ENCODE measurements around the gene STAT5B. TPM values are rescaled to one million over a fixed set of nuclear protein-coding genes. Genes with fewer than 3 reads are reported as not detected.
"Not testable (repeated sequence)": the region's sequence is repeated elsewhere in the genome, so short reads cannot be mapped to it uniquely, and the experiment has no call there.

The STAT5B gene
- total RNA-seq, 1 experiment from 2014 or later: 102 TPM

DNA sequence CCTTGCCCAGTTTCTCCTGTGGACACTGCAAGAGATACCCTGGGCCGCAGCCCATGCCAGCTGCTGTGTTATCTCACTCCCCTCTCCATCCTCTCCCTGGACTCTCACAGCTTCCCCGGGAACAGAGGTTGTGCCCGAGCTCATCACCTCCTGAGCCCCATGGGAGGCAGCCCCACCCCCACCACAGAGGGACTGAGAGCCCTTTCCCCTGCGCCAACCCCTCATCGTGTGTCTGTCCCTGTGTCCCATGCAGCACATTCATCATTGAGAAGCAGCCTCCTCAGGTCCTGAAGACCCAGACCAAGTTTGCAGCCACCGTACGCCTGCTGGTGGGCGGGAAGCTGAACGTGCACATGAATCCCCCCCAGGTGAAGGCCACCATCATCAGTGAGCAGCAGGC, 24.8 kb upstream of the STAT5B start:
- no peaks in the 10 kb centered on the region for H3K4me1 ChIP-seq (ENCODE audit: control insufficient read depth, insufficient read depth, low read length)
- ATAC-seq (no peak), DNase-seq (ENCODE audit: low read depth, low spot score) (no peak)
- ChIA-PET CTCF (no interaction called here), POLR2A (no interaction called here)
- in situ Hi-C loops (cut with HindIII; ENCODE audit: low pct_unique_long_range_greater_than_20kb, low sequenced_read_pairs): no loop called here
- no peak for TF ChIP-seq TCF7L2 (IDR thresholded peaks at IDR 0.05; ENCODE audit: low read depth, low read length)
- no peak for TF ChIP-seq SIN3A (IDR thresholded peaks at IDR 0.05; ENCODE audit: borderline replicate concordance, insufficient read depth, low read depth, low read length)
- no peak for TF ChIP-seq POLR2AphosphoS5 (IDR thresholded peaks at IDR 0.05; ENCODE audit: low read depth, low read length)
- TF ChIP-seq, protein P1, sequence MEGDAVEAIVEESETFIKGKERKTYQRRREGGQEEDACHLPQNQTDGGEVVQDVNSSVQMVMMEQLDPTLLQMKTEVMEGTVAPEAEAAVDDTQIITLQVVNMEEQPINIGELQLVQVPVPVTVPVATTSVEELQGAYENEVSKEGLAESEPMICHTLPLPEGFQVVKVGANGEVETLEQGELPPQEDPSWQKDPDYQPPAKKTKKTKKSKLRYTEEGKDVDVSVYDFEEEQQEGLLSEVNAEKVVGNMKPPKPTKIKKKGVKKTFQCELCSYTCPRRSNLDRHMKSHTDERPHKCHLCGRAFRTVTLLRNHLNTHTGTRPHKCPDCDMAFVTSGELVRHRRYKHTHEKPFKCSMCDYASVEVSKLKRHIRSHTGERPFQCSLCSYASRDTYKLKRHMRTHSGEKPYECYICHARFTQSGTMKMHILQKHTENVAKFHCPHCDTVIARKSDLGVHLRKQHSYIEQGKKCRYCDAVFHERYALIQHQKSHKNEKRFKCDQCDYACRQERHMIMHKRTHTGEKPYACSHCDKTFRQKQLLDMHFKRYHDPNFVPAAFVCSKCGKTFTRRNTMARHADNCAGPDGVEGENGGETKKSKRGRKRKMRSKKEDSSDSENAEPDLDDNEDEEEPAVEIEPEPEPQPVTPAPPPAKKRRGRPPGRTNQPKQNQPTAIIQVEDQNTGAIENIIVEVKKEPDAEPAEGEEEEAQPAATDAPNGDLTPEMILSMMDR (IDR thresholded peaks at IDR 0.05): no peak
- TF ChIP-seq, protein P2, sequence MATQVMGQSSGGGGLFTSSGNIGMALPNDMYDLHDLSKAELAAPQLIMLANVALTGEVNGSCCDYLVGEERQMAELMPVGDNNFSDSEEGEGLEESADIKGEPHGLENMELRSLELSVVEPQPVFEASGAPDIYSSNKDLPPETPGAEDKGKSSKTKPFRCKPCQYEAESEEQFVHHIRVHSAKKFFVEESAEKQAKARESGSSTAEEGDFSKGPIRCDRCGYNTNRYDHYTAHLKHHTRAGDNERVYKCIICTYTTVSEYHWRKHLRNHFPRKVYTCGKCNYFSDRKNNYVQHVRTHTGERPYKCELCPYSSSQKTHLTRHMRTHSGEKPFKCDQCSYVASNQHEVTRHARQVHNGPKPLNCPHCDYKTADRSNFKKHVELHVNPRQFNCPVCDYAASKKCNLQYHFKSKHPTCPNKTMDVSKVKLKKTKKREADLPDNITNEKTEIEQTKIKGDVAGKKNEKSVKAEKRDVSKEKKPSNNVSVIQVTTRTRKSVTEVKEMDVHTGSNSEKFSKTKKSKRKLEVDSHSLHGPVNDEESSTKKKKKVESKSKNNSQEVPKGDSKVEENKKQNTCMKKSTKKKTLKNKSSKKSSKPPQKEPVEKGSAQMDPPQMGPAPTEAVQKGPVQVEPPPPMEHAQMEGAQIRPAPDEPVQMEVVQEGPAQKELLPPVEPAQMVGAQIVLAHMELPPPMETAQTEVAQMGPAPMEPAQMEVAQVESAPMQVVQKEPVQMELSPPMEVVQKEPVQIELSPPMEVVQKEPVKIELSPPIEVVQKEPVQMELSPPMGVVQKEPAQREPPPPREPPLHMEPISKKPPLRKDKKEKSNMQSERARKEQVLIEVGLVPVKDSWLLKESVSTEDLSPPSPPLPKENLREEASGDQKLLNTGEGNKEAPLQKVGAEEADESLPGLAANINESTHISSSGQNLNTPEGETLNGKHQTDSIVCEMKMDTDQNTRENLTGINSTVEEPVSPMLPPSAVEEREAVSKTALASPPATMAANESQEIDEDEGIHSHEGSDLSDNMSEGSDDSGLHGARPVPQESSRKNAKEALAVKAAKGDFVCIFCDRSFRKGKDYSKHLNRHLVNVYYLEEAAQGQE (IDR thresholded peaks at IDR 0.05; ENCODE audit: insufficient read depth in 1 of 2, low read depth in 2 of 2, low read length in 1 of 2): no peak
- H3K36me3 ChIP-seq (ENCODE audit: control insufficient read depth, insufficient read depth, low read length): no peaks in the 10 kb centered on the region
- no peaks in the 10 kb centered on the region for H3K27me3 ChIP-seq (ENCODE audit: control insufficient read depth, insufficient read depth, low read length)
- BruUV-seq (replicated peaks): no TSS peak
- no peaks in the 10 kb centered on the region for H3K9me3 ChIP-seq (ENCODE audit: control insufficient read depth, insufficient read depth, low read depth, low read length)
- H3K4me3 ChIP-seq (ENCODE audit: low read depth in 2 of 2, low read length in 2 of 2): no peak overlapping the region
- intact Hi-C loops (cut with micrococcal nuclease; ENCODE audit: unreplicated experiment): no loop called here
- no peak overlapping the region for H3K27ac ChIP-seq (ENCODE audit: low read length)

DNA sequence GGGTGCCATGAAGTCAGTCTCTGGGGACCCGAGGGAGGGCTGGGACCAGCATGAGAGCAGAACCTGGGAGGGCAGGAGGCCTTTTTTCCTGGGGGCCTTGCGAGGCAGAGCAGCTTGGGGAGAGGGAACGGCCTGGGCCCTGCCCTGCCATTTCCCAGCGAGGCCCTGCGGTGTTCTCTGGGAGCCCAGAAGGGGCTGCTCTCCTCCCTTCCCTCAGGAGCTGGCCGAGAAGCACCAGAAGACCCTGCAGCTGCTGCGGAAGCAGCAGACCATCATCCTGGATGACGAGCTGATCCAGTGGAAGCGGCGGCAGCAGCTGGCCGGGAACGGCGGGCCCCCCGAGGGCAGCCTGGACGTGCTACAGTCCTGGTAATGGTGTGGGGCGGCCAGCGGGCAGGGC, 23.7 kb upstream of the STAT5B start:
- BruUV-seq (replicated peaks); POLR2A ChIA-PET; H3K27ac ChIP-seq (ENCODE audit: low read length); H3K27me3 ChIP-seq (ENCODE audit: control insufficient read depth, insufficient read depth, low read length); H3K4me3 ChIP-seq (ENCODE audit: low read depth in 2 of 2, low read length in 2 of 2); H3K9me3 ChIP-seq (ENCODE audit: control insufficient read depth, insufficient read depth, low read depth, low read length); H3K4me1 ChIP-seq (ENCODE audit: control insufficient read depth, insufficient read depth, low read length); DNase-seq (ENCODE audit: low read depth, low spot score); CTCF ChIA-PET; intact Hi-C loops (cut with micrococcal nuclease; ENCODE audit: unreplicated experiment); H3K36me3 ChIP-seq (ENCODE audit: control insufficient read depth, insufficient read depth, low read length); in situ Hi-C loops (cut with HindIII; ENCODE audit: low pct_unique_long_range_greater_than_20kb, low sequenced_read_pairs); ATAC-seq: not testable (repeated sequence)

DNA sequence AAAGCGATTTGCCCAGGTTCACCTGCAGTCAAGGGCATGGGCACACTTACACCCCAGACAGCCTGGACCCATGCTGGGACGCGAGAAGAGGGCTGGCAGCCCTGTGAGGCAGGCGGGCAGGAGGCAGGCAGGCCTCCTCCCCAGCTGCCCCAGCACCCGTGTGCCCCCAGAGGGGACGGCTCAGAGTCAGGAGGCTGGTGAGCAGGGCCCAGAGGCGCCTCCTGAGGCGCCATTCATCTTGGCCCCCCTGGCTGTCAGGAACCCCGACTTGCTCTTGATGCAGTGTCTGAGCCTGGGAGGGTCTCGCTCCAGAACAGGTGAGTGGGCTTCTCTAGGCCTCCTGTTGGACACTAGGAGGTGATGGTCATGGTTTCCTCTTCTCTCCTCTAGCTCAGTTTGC, 23.2 kb upstream of the STAT5B start:
- ATAC-seq; POLR2A ChIA-PET; DNase-seq (ENCODE audit: low read depth, low spot score); H3K4me1 ChIP-seq (ENCODE audit: control insufficient read depth, insufficient read depth, low read length); H3K36me3 ChIP-seq (ENCODE audit: control insufficient read depth, insufficient read depth, low read length); H3K4me3 ChIP-seq (ENCODE audit: low read depth in 2 of 2, low read length in 2 of 2); H3K27me3 ChIP-seq (ENCODE audit: control insufficient read depth, insufficient read depth, low read length); H3K27ac ChIP-seq (ENCODE audit: low read length); BruUV-seq (replicated peaks); in situ Hi-C loops (cut with HindIII; ENCODE audit: low pct_unique_long_range_greater_than_20kb, low sequenced_read_pairs); CTCF ChIA-PET; H3K9me3 ChIP-seq (ENCODE audit: control insufficient read depth, insufficient read depth, low read depth, low read length); intact Hi-C loops (cut with micrococcal nuclease; ENCODE audit: unreplicated experiment): not testable (repeated sequence)

DNA sequence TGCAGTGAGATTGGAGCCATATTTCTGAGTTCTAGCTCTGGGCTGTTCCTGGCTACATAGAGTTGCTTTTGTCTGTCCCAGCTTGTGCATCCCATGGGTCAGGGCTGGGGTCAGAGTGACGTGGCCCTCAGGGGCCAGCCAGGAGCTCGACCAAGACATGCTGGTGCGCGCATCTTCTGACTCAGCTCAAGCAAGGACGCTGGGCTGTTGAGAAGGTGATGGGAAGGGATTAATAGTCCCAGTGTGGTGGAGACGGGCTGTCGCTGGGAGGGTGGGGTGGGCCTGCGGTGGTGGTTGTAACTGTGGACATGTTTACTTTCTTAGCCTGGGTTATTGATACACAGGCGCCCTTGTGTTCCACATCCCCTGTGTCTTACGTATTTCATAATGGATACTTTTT, 21.6 kb upstream of the STAT5B start:
- H3K27ac ChIP-seq (ENCODE audit: low read length); H3K27me3 ChIP-seq (ENCODE audit: control insufficient read depth, insufficient read depth, low read length); in situ Hi-C loops (cut with HindIII; ENCODE audit: low pct_unique_long_range_greater_than_20kb, low sequenced_read_pairs); BruUV-seq (replicated peaks); H3K9me3 ChIP-seq (ENCODE audit: control insufficient read depth, insufficient read depth, low read depth, low read length); H3K4me1 ChIP-seq (ENCODE audit: control insufficient read depth, insufficient read depth, low read length); POLR2A ChIA-PET; H3K36me3 ChIP-seq (ENCODE audit: control insufficient read depth, insufficient read depth, low read length); intact Hi-C loops (cut with micrococcal nuclease; ENCODE audit: unreplicated experiment); H3K4me3 ChIP-seq (ENCODE audit: low read depth in 2 of 2, low read length in 2 of 2); CTCF ChIA-PET; DNase-seq (ENCODE audit: low read depth, low spot score); ATAC-seq: not testable (repeated sequence)
